Measurements from ENCODE around the gene ECHDC1.
"Not testable (repeated sequence)": the region's sequence is repeated elsewhere in the genome, so short reads cannot be mapped to it uniquely, and the experiment has no call there.

Gene ECHDC1

GRCh38 chr6:127342296-127342945 lies 988 bp downstream of the ECHDC1 start:
- DNase-seq (ENCODE audit: low spot score) = peak; percentile 27

- no peak for DNase-seq (ENCODE audit: low spot score)
Observed at GRCh38 chr6:127341471-127342202, 1.8 kb downstream of the ECHDC1 start.

DNA sequence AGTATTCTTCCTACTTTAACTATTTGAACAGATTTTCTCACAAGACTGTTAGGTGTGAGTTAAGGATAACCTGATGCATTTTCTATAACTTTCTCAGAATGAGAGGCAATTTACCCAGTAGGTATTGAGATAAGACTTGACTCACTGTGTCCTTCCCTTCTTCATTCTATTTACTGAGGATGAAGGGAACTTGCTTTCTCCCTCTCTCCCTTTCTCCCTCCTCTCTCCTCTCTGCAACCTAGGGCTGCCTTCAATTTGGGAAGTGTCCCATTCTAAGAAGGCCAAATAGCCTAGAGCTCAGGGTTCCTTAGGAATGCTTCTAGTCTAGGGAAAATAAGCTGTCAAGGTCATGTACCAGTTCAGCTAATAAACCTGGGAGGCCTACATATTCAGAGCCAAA lies 3.2 kb downstream of the ECHDC1 start:
- no peak for DNase-seq (ENCODE audit: low spot score)

DNA sequence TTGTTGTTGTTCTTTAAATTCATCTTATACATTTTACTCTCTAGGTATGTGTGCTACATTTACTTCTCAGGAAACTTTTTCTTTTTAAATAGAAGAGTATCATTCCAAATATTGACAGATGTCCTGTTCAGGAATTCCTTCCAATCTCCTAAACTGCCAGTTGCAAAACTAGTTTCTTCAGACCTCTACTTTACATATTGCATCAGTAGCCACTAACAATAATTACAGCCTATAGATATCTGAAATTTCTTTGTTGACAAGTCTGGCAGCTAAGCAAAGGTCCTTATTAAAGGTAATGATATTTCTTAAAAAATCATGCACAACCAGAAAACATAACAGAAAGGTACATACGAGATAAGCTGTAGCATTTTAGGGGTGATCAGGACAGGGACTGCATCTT lies 4.5 kb downstream of the ECHDC1 start:
- no peak for DNase-seq (ENCODE audit: low spot score)

GRCh38 chr6:127332383-127332961 lies 10.9 kb downstream of the ECHDC1 start:
- DNase-seq (ENCODE audit: low spot score) = no peak

GRCh38 chr6:127331256-127331655 lies 12.2 kb downstream of the ECHDC1 start:
- not testable (repeated sequence) for DNase-seq (ENCODE audit: low spot score)

GRCh38 chr6:127328043-127328609 lies 15.3 kb downstream of the ECHDC1 start:
- peak; percentile 56 for DNase-seq (ENCODE audit: low spot score)

GRCh38 chr6:127319686-127320085 lies 23.7 kb downstream of the ECHDC1 start:
- DNase-seq (ENCODE audit: low spot score) = no peak

- DNase-seq (ENCODE audit: low spot score) = no peak
Observed at GRCh38 chr6:127317388-127318128, 25.9 kb downstream of the ECHDC1 start.

- DNase-seq (ENCODE audit: low spot score) = no peak
Observed at GRCh38 chr6:127305741-127306140, 37.7 kb downstream of the ECHDC1 start.

DNA sequence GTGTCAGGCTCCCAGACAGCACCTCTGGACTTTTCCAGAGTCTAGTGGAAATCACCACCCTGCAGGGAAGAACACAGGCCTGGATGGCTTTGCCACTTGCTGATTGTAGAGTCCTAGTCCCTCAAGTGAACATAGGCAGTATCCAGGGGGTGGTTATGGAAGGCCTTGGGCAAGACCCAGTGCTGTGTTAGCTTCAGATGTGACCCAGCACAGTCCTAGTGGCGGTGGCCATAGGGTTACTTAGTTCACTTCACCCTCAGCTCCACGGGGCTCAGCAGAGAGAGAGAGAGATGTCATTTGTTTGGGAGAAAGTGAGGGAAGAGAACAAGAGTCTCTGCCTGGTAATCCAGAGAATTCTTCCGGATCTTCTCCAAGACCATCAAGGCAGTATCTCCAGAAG lies 39.5 kb downstream of the ECHDC1 start:
- no peak for DNase-seq (ENCODE audit: low spot score)

DNA sequence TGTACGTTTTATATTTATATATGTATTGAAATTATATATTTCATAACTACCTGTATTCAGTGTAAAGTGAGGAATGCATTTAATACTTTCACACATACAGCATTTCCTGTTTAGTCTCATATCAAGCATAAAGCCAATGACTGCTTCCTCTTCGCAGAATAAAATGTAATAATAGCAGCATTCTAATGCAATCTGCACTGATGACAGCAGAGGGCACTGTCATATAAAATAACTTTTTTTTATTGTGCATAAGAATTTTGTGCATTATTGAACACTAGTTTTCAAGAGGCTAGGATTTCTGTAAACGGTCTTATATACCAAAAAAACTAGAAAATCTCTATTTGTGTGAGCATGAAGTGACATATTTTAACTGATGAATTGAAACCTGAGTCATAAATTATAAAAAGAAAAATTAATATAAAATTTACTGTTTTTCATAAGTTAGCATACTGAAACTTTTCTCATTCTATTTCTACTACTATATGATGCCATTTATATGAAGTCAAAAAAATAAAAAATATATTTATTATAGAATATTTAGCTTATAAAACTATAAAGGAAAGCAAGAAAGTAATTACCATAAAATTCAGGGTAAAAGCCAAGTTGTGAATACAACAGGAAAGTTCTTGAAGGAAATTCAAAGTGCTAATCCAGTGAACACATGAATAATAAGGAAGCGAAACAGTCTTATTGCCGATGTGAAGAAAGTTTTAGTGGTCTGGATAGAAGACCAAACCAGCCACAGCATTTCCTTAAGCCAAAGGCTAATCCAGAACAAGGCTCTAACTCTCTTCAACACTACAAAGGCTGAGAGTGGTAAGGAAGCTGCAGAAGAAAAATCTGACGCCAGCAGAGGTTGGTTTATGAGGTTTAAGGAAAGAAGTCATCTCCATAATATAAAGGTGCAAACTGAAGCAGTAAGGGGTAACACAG lies 40.4 kb downstream of the ECHDC1 start:
- peak; percentile 70 for DNase-seq (ENCODE audit: low spot score)

DNA sequence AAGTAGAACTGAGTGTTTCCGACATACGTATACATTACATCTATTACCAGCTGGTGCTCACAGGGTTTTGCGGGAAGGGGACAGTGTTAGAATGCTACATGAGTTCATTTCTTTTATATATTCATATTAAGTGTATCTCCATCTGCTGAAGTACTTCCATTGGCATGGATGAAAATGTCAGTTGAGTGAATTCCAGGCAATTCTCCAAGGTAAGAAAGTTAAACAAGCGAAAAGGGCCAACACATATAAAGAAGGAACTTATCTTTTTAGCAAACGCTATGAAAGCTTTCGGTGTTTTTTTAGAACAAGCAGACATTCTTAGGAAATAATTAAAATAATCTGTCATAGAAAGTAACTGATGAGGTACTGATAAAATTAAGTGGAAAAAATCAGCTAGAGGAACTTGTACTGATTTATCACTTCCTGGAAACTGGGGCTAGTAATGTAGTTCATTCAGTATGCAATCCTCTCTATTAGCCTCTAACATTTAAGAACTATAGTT lies 42.2 kb downstream of the ECHDC1 start:
- no peak for DNase-seq (ENCODE audit: low spot score)

DNA sequence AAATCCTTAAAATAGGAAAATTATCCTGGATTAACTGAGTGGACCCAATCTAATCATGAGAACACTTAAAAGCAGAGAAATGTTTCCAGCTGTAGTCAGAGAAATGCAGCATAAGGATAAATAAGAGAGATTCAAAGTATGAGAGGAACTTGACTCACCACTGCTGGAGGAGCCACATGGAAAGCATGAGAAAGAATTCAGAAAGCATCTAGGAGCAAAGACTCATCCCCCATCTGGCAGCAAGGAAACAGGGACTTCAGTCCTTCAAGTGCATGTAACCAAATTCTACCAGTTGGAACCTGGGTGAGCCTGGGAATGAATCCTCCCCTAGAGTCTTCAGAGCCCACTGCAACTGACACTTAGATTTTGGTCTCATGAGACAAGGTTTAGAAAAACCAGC lies 43.0 kb downstream of the ECHDC1 start:
- peak; percentile 65 for DNase-seq (ENCODE audit: low spot score)

DNA sequence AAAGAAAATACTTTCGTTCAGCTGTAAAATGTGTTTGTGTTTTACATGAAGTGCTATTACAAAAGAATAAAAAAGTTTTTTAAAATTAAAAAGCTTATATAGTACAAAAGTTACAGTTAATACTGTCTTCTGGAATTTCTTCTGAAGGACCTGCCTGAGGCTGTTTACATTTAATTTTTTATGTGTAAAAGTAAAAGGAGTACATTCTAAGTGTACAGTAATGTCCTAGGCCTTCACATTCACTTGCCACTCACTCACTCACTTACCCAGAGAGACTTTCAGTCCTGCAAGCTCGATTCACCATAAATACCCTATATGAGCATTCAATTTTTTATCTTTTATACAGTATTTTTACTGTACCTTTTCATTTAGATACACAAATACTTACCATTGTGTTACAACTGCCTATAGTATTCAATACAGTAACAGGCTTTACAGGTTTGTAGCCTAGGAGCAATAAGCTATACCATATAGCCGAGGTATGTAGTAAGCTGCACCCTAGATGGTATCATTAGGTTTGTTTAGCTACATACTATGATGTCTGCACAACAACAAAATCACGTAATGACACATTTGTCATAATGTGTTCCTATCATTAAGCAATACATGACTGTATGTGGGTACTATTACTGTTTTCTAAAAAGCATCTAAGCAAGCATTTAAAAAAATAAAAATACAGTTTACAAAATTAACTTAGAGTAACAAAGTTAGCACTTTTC lies 43.7 kb downstream of the ECHDC1 start:
- no peak for DNase-seq (ENCODE audit: low spot score)

DNA sequence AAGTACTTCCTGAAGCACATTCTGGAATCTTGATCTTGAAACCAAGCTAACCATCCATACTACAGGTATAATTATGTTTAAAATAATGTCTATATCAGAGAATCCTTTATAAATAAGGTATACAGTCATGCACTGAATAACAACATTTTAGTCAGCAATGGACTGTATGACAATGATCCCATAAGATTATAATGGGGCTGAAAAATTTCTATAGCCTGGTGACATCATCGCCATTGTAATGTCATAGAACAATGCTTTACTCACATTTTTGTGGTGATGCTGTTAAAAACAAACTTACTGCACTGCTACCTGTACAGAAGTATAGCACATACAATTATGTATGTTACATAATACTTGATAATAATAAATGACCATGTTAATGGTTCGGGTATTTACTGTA lies 44.9 kb downstream of the ECHDC1 start:
- peak; percentile 60 for DNase-seq (ENCODE audit: low spot score)

DNA sequence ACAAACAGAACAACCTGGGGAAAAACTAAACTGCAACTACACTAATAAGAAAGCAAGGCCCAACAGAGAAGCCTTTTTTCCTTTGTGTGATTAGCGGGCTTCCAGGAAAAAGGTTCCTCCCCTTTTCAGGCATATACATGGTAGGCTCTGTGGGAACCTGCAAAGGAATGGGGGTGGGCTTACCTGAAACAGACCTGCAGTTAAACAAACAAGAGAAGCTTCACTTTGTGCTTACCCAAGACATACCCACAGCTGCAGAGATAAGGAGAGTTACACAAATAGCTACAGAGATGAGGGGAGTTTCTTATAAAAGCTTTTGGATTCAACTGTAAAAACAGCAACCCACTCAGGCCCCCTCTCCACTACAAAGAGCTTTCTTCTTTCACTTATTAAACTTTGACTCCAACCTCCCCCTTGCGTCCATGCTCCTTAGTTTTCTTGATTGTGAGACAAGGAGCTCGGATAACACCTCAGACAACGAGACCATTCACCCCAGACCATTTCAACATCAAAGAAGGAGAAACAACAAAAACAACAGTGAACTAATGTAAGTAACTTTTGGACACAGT lies 45.8 kb downstream of the ECHDC1 start:
- DNase-seq (ENCODE audit: low spot score) = no peak

DNA sequence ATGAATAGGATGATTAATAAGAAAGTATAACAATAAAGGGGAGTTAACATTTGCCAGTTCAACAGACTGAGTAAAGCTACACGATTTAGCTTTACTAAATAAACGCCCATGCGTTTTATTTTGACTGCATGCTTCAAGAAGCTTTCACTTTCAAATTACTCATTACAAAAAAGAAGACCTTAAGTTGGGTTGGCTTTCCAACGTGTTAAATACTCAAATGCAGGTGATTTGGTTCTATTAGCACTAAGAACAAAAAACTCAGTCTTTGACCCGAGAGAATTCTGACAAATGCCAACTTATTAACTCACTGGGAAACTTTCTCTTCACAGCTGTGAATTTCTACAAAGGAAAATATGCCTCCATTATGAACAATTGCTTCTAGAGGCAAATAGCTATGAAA lies 51.9 kb downstream of the ECHDC1 start:
- no peak for DNase-seq (ENCODE audit: low spot score)

DNA sequence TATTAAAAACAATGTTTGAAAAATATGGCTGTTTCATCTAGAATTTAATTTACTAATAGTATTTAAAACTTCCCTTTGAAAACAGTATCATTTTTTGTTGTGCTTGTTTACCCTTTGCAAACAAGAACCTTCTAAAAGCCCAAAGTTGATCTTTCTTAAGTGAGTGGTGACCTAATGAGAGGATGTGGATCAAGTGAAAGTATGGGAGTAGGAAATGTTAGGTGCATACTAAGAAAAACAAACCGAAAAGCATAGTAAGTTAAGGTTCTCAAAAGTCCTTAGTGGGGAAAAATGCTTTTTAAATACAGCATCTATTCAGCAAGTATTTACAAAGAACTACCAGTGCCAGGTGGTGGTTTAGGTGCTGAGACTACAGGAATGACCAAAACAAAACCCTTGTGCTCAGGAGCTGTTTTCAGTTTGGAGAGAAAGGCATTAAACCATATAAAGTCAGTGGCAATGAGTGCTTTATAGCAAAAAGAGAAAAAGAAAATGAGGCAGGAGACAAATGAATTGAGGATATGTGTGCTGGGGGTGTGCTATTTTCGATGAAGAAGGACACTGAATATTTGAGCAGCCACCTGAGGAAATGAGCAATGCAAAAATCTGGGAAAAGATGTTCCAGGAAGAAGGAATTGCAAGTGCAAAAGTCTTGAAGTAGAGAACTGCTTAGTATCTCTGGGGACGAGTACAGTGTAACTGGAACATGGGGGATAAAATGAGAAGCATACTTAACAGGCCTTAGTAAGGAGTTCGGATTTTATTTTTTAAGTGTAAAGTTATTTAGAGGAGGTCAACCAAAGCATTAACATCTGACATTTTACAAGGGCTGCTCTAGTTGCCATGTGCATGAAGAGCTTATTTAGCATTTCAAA lies 52.8 kb downstream of the ECHDC1 start:
- no peak for DNase-seq (ENCODE audit: low spot score)

Measured in kidney capillary endothelial cell (primary cell).